GM12872 (cell line): ENCODE results near the gene PRM2.

Experiments
- TF ChIP-seq, protein P1 (sequence below): IDR thresholded peaks from 3 replicates; pipeline ENCODE4 v1.5.1; 2011; ENCODE audit warnings: low read depth, mild to moderate bottlenecking, low read length, moderate library complexity; ENCODE audit not compliant: insufficient read depth

Gene PRM2

DNA sequence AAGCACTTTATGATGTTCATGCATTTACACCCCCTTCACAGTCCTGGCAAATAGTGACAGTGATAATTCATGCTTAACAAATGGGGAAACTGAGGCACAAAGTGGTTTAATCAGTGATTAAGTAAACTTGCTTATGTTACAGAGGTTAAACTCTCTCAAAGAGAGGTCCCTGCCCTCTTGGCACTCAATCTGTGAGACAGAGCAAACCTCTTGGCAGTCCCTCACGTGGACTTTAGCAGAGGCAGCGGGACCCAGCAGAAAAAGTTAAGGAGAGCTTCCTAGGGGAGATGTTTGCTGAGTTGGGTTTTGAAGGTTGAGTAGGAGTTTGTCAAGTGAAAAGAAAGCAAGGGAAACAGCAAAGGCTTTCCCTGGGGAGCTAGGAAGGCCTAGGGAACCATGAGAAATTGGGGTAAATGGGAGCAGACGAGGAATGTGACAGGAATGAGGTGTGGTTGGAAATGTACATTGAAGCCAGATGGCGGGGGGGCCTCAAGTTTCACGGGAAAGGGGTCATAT is 31.0 kb downstream of the PRM2 start:
- TF ChIP-seq, protein P1, sequence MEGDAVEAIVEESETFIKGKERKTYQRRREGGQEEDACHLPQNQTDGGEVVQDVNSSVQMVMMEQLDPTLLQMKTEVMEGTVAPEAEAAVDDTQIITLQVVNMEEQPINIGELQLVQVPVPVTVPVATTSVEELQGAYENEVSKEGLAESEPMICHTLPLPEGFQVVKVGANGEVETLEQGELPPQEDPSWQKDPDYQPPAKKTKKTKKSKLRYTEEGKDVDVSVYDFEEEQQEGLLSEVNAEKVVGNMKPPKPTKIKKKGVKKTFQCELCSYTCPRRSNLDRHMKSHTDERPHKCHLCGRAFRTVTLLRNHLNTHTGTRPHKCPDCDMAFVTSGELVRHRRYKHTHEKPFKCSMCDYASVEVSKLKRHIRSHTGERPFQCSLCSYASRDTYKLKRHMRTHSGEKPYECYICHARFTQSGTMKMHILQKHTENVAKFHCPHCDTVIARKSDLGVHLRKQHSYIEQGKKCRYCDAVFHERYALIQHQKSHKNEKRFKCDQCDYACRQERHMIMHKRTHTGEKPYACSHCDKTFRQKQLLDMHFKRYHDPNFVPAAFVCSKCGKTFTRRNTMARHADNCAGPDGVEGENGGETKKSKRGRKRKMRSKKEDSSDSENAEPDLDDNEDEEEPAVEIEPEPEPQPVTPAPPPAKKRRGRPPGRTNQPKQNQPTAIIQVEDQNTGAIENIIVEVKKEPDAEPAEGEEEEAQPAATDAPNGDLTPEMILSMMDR: no peak

DNA sequence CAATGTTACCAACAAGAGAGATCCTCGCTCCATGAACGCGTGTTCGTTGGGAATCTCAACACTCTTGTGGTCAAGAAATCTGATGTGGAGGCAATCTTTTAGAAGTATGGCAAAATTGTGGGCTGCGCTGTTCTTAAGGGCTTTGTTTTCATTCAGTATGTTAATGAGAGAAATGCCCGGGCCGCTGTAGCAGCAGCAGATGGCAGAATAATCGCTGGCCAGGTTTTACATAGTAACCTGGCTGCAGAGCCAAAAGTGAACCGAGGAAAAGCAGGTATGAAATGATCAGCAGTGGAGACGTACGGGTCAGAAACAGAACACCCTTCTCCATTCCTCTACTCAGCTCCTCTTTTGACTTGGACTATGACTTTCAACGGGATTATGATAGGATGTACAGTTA is 33.6 kb downstream of the PRM2 start:
- TF ChIP-seq, protein P1: no peak

DNA sequence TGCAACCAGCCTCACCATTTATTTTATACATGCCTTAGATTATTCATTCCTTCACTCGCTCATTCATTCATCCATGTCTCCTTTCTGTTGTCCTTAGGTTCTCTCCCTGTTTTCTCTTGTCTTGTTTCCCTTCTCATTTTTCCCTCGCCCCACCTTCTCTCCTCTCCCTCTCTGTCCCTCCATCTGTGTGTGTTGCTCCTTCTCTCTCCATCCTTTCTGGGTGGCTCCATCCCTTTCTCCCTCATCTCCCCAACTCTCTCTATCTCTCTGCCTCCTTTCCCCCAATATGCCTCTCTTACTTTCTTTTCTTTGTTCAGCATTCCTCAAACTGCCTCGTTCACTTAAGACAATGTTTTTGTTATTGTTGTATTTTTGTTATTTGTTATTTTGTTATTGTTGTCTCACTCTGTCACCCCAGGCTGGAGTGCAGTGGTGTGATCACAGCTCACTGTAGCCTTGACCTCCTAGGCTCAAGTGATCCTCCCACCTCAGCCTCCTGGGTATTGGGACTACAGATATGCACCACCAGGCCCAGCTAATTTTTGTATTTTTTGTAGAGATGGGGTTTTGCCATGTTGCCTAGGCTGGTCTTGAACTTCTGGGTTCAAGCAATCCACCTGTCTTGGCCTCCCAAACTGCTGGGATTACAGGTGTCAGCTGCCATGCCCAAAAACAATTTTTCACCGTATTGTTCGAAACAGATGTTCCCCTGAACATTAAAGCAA is 34.6 kb downstream of the PRM2 start:
- TF ChIP-seq, protein P1: no peak

DNA sequence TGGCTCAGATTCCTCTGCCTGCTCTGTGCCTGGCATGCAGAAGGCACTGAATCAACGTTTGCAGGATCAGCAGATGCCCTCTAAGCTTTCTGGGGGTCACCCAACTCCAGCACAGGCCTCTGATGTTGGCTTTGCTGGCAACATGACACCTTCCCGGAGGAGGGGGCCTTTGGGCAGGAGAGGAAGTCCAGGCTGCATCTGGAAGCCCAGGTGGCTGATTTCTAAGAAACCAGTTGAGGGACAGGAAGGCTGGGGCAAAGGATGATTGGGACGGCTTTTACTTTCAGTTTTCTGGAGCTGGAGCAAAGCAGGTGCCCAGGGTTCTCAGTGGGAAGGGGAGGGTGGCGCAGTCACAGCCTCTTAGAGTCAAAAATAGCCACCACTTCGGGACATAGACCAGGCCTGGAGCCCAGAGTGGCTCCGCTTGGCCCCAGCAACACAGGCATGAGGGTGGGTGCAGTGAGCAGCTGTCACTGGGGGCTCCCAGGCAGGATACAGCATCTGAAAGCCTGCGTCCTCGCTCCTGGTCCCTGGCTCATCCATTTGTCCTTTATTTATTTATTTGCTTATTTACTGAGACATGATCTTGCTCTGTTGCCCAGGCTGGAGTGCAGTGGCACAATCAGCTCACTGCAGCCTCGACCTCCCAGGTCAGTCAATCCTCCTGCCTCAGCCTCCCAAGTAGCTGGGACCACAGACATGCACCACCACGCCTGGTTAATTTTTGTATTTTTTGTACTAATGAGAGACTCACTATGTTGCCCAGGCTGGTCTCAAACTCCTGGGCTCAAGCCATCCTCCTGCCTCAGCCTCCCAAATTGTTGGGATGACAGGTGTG is 35.4 kb downstream of the PRM2 start:
- TF ChIP-seq, protein P1: no peak

DNA sequence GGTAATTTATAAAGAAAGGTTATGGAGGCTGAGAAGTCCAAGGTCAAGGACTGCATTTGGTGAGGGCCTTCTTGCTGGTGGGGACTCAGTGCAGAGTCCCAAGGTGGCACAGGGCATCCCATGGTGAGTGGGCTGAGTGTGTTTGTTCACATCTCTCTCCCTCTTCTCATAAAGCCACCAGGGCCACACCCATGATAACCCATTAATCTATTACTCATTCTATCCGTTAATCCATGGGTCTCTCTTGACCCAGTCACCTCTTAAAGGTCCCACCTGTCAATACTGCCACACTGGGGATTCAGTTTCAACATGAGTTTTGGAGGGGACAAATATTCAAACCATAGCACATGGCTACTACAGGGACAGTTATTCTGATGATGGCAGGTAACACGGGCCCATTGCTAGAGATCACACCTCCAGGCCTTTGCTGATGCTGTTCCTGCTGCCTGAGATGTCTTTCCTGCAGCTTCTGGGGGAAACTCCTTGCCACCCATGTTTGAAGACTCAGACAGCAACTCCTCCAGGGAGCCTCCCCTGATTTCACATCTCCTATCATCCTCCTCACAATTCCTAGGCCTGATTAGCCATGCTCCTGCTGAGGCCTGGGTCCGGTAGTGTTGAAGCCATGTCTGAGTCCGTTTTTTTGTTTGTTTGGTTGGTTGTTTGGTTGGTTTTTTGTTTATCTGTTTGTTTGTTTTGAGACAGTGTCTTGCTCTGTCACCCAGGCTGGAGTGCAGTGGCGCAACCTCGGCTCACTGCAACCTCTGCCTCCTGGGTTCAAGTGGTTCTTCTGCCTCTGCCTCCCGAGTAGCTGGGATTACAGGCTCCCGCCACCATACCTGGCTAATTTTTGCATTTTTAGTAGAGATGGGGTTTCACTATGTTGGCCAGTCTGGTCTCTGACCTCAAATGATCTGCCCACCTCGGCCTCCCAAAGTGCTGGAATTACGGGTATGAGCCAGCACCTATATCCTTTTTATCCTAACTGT is 36.3 kb downstream of the PRM2 start:
- TF ChIP-seq, protein P1: no peak

DNA sequence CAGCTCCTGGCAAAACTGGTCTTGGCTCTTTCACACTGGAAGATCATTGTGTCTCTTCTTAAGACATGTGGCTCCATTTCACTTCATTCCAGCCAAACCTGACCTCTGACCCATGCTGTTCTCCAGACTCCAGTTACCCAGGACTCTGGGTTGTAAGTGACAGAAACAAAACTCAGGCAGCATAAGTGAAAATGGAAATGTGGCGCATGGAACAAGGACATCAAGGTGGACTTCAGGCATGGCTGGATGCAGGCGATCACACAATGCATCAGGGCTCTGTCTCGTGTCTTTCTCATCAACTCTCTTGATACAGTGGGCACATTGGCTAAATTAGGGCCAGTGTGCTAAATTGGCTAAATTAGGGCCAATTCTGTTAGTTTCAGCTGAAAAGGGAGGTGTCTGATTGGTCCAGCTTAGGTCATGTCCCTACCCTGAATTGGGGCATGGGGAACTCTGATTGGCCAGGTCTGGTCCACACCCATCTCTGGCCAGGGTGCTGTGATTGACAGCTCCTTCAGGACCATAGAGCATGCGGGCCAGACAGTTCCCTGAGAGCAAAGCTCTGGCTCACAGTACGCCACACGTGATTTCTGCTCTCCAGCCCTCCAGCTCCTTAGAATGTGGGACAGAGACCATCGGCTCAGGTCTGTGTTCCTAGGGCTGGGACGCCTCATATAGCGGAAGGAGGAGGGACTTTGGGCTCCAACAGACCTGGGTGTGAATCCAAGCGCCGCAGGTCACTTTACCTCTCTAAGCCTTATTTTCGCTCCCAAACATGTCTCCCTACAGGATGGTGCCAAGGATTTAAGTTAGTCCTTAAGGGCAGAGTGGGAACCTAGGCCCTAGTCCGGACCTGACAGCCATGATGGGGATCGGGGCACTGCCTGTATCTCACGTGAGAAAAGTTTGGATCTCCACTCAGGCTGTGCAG is 37.7 kb downstream of the PRM2 start:
- TF ChIP-seq, protein P1: no peak
